GM19351 (cell line): ENCODE data around the gene MYO9B.
"Not testable (repeated sequence)": the region's sequence is repeated elsewhere in the genome, so short reads cannot be mapped to it uniquely, and the experiment has no call there.

Experiments used
- ATAC-seq: cut with Tn5 transposase; IDR thresholded peaks from one replicate; pipeline ENCODE4 v1.9.1; 2021; ENCODE audit warnings: mild to moderate bottlenecking, moderate library complexity; ENCODE audit not compliant: unreplicated experiment

The MYO9B gene

DNA sequence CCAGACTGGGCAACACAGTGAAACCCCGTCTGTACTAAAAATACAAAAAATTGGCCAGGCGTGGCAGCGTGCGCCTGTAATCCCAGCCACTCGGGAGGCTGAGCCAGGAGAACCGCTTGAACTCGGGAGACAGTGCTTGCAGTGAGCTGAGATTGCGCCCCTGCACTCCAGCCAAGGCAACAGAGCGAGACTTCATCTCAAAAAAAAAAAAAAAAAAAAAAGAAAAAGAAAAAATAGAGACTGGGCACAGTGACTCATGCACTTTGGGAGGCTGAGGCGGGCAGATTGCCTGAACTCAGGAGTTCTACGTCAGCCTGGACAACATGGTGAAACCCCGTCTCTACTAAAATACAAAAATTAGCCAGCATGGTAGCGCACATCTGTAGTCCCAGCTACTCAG lies 69.2 kb downstream of the MYO9B start:
- not testable (repeated sequence) for ATAC-seq

DNA sequence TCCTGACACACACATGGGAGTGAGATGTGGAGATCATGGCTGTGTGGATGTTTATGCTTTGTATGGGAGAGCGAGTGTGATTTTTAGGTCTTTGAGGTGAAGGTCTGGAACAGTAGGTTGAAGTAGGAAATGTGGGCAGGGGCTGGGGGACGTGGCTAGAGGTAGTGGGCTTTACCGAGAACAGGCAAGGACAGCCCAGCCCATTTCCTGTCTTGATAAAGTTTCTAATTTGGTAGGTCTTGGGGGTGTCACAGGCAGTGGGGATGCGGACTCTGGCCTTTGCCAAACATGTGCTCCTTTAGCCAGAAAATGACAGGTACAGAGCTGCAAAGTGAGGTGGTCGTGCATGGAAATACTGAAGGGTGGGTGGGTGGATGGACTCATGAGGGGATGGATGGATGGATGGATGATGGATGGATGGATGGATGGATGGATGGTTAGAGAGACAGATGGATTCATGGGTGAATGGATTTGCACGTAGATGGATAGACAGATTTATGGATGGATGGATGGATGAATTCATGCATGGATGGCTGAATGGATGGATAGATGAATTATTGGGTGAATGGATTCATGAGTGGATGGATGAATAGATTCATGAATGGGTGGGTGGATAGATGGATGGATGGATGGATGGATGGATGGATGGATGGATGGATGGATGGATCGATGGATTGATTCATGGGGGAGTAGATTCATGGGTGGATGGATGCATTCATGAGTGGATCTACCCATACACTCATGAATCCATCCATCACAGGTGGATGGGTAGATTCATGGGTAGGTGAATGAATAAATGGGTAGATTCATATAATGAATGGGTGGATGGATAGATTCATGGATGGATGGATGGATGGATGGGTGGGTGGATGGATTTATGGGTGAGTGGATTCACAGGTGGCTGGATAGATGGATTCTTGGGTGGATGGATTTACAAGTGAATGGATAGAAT lies 70.2 kb downstream of the MYO9B start:
- ATAC-seq = no peak

DNA sequence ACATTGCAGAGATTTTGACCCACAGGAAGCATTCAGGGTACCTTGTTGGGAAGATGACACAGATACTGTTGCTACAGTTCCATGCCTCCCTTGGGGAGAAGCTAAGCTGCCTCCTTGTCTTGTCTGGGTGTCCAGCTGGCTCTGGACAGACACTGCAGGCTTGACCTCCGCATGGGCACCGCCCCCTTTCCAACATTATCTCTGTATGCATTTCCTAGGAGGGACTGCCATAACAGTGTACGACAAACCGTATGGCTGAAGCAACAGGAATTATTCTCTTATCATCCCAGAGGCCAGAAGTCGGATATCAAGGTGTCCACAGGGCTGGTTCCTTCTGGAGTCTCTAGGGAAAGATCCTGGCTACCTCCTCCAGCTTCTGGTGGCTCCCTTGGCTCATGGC lies 72.6 kb downstream of the MYO9B start:
- ATAC-seq = no peak

DNA sequence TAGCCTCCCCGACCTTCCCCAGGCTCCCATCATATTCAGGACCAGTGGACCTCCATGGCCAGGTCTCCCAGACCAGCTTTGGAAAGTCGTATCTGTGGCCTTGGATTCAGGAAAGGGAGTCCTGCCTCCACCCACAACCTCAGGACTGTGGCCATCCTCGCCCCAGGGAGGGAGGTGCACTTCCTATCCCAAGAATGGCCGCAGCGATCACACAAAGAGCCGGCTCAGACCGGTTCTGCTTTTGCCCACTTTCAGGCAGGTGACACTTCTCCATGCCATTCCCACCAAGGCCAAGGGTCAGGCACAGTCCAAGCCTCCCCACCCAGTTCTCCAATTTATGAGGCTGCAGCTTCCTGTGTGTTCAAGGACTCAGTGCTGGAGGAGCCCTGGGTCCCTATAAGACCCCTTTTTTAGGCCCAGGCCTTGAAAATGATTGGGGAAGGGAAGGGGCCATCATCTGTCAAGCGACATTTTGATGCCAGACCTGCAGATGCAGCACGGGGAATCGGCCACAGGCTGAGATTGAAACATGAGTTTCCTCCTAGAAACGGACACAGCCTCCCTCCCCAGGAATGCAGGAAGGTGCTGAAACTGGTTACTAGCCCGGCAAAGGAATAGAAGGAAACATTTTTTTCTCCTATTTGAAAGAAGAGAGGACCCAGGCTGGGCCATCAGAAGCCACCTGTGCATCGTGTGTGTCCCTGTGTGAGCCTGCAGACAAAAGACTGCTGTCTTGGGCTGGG lies 74.0 kb downstream of the MYO9B start:
- ATAC-seq = no peak

DNA sequence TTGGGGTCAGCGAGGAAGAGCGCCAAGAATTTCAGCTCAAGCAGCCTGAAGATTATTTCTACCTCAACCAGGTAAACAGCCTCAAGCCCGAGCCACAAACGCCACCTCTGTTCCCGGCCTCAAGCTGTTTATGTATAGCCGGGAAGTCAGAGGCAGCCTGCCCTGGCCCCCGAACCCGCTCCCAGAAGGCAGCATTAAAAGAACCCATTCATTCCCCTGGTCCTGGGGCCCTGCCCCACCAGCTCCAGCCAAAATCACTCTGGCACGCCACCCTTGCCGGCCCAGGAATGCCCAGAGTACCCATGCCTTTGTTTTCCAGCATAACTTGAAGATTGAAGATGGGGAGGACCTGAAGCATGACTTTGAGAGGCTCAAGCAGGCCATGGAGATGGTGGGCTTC lies 78.4 kb downstream of the MYO9B start:
- ATAC-seq = no peak

DNA sequence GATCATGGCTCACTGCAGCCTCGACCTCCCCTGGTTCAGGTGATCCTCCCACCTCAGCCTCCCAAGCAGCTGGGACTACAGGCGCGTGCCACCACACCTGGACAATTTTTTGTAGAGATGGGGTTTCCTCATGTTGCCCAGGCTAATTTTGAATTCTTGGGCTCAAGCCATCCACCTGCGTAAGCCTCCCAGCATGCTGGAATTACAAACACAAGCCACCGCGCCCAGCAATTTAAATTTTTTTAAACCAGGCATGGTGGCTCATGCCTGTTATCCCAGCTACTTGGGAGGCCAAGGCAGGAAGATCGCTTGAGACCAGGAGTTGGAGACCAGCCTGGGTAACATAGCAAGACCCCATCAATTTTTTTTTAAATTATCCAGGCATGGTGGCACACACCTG lies 79.7 kb downstream of the MYO9B start:
- ATAC-seq = no peak

DNA sequence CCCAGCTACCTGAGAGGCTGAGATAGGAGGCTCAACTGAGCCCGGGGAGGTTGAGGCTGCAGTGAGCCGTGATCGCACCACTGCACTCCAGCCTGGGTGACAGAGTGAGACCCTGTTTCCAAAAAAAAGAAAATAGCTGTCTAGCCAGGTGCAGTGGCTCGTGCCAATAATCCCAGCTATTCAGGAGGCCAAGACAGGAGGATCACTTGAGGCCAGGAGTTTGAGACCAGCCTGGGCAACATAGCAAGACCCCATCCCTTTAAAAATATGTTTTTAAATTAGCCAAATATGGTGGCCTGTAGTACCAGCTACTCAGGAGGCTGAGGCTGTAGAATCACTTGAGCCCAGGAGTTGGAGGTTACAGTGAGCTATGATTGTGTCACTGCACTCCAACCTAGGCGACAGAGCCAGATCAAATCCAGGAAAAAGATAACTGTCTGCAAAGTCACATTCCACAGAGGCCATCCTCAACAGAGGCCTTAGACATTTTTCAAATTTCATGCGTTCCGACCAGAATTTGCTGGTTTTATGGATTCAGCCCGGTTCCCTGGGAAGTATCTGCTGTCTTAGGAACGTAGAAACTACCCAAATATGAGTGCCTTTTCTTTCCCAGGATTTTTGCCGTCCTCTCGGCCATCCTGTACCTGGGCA lies 80.8 kb downstream of the MYO9B start:
- no peak for ATAC-seq

DNA sequence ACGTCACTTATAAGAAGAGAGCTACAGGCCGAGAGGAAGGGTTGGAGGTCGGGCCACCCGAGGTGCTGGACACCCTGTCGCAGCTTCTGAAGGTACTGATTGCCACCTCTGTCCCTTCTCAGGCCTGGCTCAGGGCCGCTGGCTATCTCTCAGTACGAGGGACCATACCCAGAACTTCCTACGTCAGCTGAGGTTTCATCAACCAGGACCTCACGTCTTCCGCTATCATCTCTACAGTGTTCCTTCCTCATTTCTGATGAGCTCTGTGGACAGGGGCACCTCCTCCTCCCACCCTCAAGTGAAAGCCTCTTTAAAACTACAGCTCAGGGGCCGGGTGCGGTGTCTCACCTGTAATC lies 81.3 kb downstream of the MYO9B start:
- ATAC-seq = no peak

DNA sequence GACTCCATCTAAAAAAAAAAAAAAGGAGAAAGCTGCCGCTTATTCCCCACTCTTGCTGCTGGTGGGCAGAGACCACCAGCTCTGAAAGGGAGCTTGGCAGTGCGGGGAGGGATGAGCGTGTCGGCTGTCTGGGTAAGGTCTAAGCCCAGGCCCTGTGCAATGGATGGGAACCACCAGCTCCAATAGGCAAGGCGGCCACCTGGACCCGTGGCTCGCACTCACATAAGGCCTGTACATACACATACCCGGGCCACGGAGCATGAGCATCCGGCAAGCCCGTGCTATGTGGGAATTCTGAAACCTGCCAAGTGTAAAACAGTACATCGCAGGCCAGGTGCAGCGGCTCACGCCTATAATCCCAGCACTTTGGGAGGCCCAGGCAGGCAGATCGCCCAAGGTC lies 83.0 kb downstream of the MYO9B start:
- no peak for ATAC-seq

DNA sequence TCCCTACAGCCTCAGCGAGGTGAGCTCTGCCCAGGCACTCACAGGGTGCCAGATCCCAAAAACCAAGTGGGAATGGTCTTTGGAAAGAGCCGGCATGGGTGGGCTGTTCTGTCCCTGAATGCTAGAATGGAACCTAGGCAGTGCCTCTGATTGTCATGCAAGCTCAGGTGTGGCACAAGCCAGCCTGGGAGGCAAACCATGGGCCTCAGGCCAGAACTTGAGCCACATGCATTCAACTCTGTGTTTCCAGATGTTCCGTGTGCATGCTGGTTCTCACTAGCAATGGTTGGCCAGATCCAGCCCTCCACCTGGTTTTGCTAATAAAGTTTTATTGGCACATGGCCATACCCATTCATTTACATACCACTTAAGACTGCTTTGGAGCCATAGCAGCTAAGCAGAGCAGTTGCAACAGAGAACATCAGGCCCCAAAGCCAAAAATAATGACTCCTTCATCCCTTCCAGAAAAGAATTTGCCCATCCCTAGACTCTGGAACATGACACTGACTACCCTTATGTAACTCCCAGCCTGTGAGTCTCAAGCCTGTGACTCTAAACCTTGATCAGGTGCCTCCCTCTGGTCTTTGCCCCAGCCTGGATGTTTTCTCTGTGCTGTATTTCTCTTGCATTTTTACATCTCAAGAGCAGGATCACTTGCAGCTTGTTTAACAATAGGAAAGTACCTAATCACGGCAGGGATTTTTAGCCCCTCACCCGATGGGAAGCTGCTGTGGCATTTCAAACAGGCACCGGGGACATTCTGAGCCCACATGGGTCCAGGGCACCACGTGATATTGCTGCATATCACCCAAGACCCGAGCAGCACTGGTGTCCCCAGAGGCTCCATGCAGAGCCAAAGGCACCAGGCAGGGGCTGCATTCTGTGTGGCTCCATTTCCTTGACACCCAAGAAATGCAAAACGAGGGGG lies 84.2 kb downstream of the MYO9B start:
- no peak for ATAC-seq

DNA sequence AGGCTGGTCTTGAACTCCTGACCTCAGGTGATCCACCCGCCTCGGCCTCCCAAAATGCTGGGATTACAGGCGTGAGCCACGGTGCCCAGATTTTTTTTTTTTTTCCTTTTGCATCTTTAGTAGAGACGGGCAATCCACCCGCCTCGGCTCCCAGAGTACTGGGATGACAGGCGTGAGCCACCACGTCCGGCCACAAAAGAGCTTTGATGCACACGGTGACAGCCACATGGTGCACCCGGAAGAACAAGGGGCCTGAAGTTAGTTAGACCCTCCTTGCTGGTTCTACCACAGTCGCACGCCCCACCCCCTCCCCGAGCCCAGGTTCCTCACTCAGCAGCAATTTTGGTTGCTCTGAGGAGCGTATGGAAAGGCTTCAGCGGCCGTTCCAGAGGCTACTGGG lies 85.3 kb downstream of the MYO9B start:
- ATAC-seq = no peak

DNA sequence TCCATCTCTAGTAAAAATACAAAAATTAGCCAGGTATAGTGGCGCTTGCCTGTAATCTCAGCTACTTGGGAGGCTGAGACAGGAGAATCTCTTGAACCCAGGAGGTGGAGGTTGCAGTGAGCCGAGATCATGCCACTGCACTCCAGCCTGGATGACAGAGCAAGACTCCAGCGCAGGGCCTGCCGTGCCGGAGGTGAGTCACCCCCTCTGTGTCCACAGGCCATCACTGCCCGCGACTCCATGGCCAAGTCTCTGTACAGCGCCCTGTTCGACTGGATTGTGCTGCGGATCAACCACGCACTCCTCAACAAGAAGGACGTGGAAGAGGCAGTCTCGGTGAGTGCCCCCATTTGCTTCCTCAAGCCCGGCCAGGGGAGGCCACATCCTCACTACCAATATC lies 86.6 kb downstream of the MYO9B start:
- not testable (repeated sequence) for ATAC-seq

DNA sequence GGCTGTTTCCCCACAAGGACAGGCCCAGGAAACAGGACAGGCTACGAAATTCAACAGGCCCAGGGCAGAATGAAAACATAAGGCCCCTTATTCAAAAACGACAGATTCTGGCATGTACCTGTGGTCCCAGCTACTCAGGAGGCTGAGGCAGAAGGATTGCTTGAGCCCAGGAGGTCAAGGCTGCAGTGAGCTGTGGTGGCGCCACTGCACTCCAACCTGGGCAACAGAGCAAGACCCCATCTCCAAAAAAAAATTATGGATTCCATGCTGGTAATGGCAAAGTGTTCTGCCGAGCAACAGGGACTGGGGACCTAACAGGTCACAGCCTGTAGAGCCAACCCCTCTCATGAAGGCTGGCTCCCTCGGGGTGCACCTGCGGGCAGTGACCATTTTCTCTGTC lies 87.0 kb downstream of the MYO9B start:
- ATAC-seq = no peak

DNA sequence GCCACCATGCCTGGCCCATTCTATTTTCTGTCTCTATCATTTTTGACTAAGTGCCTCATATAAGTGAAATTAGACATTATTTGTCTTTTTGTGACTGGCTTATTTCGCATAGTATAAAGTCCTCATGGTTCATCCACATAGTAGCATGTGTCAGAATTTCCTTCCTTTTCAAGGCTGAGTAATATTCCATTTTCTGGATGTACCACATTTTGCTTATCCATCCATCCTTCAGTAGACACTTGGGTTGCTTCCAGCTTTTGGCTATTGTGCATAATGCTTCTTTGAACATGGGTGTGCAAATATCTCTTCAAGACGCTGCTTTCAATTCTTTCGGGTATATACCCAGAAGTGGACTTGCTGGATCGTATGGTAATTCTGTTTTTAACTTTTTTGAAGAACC lies 88.1 kb downstream of the MYO9B start:
- no peak for ATAC-seq

DNA sequence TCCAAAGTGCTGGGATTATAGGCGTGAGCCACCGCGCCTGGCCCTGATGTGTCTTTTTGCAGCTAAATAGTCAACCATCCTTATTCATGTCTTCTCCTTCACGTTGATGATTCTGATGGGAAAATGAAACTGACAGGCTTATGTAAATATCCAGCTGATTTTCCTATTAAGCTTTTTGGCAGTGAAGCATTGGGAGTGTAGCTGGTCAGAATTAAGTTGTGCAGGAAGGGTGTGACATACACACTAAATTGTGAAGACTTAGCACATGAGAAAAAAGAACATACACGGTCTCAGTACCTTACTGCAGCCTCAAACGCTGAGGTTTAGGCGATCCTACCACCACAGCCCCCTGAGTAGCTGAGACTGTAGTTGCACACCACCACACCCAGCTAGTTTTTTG lies 89.1 kb downstream of the MYO9B start:
- ATAC-seq = no peak

DNA sequence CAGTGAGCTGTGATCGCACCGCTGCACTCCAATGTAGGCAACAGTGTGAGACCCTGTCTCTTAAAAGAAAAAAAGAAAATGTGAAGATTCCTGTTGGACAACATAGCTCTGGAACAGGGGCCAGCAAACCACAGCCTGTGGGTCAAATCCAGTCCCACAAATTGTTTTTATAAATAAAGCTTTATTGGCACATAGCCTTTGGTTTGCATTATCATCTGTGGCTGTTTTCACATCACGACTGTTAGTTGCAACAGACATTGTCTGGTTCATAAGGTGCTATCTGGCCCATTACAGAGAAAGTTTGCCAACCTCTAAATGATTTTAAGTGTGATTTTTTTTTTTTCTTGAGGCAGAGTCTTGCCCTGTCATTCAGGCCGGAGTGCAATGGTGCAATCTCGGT lies 90.1 kb downstream of the MYO9B start:
- ATAC-seq = no peak

DNA sequence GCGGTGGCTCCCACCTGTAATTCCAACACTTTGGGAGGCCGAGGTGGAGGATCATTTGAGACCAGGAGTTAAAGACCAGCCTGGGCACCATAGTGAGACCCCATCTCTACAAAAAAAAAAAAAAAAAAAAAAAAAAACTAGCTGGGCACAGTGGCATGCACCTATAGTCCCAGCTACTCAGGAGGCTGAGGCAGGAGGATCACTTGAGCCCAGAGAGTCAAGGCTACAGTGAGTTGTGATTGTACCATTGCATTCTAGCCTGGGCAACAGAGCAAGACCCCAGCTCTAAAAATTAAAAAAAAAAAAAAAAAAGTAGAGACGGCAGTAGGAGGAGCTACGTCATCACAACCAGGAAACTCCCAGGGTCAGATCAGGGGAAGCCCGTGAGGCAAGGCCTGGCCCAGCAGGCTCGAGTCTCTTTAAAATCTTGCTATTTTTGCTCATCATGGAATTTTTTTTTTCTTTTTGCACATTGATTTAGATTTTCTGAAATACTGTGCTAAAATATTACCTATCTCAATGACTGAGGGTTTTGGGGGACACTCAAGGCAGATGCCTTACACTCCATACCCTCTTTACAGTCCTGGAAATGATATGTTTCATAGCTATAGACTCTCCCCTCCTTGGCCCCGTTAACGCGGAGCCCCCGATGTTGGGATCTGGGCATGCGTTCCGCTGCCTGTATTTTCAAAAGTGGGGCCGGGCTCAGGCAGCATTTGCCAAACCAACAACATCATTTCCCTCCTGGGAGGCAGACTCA lies 95.1 kb downstream of the MYO9B start:
- ATAC-seq = no peak

DNA sequence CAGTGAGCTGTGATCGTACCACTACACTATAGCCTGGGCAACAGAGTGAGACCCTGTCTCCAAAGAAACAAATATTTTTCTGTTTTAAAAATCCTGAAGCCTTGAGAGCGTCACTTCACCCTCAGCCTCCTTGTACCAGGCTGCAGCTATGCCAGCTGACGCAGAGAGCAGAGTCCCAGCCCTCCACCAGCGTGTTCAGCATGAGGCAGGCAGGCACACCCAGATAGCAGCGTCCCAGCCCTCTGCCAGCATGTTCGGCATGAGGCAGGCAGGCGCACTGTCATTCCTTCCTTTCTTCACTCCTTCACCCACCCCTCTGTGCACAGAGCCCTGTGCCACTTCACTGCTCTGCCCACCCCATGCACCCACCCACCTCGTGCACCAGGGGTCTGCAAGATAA lies 96.3 kb downstream of the MYO9B start:
- ATAC-seq = no peak

DNA sequence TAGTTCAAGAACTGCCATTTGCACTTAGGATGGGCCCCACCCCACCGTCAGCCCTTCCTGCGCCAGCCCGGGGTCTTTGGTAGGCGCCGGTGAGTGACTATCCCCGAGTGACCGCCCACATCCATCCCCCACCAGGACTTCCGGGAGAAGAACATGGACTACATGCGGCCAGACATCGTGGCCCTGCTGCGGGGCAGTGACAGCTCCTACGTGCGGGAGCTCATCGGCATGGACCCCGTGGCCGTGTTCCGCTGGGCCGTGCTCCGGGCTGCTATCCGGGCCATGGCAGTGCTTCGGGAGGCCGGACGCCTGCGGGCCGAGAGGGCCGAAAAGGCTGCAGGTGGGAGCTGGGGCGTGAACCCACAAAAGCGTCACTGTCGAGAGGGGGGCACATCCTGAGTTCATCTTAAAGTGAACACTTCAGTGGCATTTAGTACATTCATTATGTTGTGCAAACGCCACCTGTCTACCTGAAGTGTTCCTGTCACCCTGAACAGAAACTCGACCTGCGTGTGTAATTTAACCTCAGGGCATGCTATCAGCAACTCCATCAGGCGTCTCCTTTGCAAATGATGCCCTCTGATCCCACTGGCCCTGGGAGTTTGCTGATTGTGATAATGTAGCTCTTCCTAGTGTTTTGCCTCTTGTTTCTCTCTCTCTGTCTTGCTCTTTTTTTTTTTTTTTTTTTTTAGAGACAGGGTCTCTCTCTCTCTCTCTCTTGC lies 97.2 kb downstream of the MYO9B start:
- ATAC-seq = no peak
